ENCODE results near the gene CEACAM20.

- TF ChIP-seq MEF2B (IDR thresholded peaks at IDR 0.05; ENCODE audit: partially characterized antibody, poor library complexity, severe bottlenecking) (no peak), MAX (IDR thresholded peaks at IDR 0.05; ENCODE audit: low read depth, low read length) (no peak), TAF1 (IDR thresholded peaks at IDR 0.05; ENCODE audit: borderline replicate concordance, low read depth, low read length) (no peak), DPF2 (IDR thresholded peaks at IDR 0.05) (no peak), ZZZ3 (IDR thresholded peaks at IDR 0.05; ENCODE audit: control insufficient read depth, insufficient read length, low read depth) (no peak), NFYB (IDR thresholded peaks at IDR 0.05; ENCODE audit: insufficient read depth, low read depth, low read length) (no peak), CTCF (IDR thresholded peaks at IDR 0.05 in 2 of 3, conservative IDR thresholded peaks at IDR 0.05 in 1 of 3; ENCODE audit: control insufficient read depth in 2 of 3, extremely low read depth in 1 of 3, insufficient read depth in 1 of 3, low read depth in 3 of 3, low read length in 3 of 3) (no peak), RCOR1 (conservative IDR thresholded peaks at IDR 0.05; ENCODE audit: low read depth, low read length) (no peak), CREB1 (IDR thresholded peaks at IDR 0.05; ENCODE audit: low read depth) (no peak), FOS (IDR thresholded peaks at IDR 0.05; ENCODE audit: borderline replicate concordance, extremely low read depth, insufficient read length) (no peak)
Measured at GRCh38 chr19:44539236-44539826, 9.9 kb upstream of the CEACAM20 start.

Measured in GM12878 (cell line).